ENCODE measurements around the gene PDSS2.

DNA sequence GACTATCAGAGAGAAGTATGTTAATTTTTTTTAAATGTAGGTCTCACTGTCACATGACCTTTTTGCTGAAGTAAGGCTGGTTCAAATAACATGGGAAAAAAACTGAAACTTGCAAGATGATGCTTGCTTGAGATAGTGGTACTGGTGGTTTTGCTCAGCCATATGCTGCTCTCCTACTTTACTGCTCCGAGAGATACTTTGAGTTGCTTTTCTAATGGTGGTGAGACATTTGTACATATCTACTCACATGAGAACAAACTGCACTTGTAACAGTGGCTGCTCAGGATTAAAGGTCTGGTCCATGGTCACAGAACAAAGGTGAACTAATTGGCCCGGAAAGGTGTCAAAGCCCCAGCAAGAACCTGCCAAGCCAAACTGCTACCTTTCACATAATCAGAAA lies 237.8 kb downstream of the PDSS2 start:
- TF ChIP-seq, protein P1, sequence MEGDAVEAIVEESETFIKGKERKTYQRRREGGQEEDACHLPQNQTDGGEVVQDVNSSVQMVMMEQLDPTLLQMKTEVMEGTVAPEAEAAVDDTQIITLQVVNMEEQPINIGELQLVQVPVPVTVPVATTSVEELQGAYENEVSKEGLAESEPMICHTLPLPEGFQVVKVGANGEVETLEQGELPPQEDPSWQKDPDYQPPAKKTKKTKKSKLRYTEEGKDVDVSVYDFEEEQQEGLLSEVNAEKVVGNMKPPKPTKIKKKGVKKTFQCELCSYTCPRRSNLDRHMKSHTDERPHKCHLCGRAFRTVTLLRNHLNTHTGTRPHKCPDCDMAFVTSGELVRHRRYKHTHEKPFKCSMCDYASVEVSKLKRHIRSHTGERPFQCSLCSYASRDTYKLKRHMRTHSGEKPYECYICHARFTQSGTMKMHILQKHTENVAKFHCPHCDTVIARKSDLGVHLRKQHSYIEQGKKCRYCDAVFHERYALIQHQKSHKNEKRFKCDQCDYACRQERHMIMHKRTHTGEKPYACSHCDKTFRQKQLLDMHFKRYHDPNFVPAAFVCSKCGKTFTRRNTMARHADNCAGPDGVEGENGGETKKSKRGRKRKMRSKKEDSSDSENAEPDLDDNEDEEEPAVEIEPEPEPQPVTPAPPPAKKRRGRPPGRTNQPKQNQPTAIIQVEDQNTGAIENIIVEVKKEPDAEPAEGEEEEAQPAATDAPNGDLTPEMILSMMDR (conservative IDR thresholded peaks at IDR 0.05), result no peak
- TF ChIP-seq EZH2 (IDR thresholded peaks at IDR 0.05; ENCODE audit: low read depth), result no peak
